ENCODE measurements around the gene PCDHGB5.
"Not testable (repeated sequence)": the region's sequence is repeated elsewhere in the genome, so short reads cannot be mapped to it uniquely, and the experiment has no call there.

The PCDHGB5 gene

GRCh38 chr5:141397756-141398551 is at the start of gene PCDHGB5:
PCDHGB5 (plus strand) TSS chr5:141397947; CDS start chr5:141398128, 181 bp downstream.
- peak in 1 of 2 donors; percentile 34 for DNase-seq (ENCODE audit: low read depth in 2 of 2)

- DNase-seq (ENCODE audit: low read depth in 2 of 2) = no peak
Measured at GRCh38 chr5:141349917-141350619, 47.7 kb upstream of the PCDHGB5 start, which contains the start of gene PCDHGB1. PCDHGB1 (plus strand) TSS chr5:141350099; CDS start chr5:141350261, 162 bp downstream.

DNA sequence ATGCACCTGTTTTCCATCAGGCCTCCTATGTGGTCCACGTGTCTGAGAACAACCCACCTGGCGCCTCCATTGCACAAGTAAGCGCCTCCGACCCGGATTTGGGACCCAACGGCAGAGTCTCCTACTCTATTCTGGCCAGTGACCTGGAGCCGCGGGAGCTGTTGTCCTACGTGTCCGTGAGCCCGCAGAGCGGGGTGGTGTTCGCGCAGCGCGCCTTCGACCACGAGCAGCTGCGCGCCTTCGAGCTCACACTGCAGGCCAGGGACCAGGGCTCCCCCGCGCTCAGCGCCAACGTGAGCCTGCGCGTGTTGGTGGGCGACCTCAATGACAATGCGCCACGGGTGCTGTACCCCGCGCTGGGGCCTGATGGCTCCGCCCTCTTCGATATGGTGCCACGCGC is 46.2 kb upstream of the PCDHGB5 start:
- DNase-seq (ENCODE audit: low read depth in 2 of 2) = no peak

- no peak for DNase-seq (ENCODE audit: low read depth in 2 of 2)
Measured at GRCh38 chr5:141354900-141355469, 42.8 kb upstream of the PCDHGB5 start, which contains the start of gene PCDHGA4. PCDHGA4 (plus strand) TSS chr5:141355021; CDS start chr5:141355108, 87 bp downstream.

GRCh38 chr5:141355641-141356040 is 42.1 kb upstream of the PCDHGB5 start:
- no peak for DNase-seq (ENCODE audit: low read depth in 2 of 2)

DNA sequence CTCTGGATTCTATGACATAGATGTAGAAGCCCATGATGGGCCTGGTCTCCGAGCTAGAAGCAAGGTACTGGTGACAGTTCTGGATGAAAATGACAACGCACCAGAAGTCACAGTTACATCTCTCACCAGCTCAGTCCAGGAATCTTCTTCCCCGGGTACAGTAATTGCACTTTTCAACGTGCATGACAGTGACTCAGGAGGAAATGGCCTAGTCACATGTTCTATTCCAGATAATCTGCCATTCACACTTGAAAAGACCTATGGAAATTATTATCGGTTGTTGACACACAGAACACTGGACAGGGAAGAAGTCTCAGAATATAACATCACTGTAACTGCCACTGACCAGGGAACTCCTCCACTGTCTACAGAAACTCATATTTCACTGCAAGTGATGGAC is 41.6 kb upstream of the PCDHGB5 start:
- no peak for DNase-seq (ENCODE audit: low read depth in 2 of 2)

DNA sequence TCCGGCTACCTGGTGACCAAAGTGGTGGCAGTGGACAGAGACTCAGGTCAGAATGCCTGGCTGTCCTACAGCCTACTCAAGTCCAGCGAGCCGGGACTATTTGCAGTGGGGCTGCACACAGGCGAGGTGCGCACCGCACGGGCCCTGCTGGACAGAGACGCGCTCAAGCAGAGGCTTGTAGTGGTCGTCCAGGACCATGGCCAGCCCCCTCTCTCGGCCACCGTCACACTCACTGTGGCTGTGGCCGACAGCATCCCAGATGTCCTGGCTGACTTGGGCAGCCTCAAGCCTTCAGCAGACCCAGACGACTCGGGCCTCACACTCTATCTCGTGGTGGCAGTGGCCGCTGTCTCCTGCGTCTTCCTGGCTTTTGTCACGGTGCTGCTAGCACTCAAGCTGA is 40.8 kb upstream of the PCDHGB5 start:
- DNase-seq (ENCODE audit: low read depth in 2 of 2) = no peak

DNA sequence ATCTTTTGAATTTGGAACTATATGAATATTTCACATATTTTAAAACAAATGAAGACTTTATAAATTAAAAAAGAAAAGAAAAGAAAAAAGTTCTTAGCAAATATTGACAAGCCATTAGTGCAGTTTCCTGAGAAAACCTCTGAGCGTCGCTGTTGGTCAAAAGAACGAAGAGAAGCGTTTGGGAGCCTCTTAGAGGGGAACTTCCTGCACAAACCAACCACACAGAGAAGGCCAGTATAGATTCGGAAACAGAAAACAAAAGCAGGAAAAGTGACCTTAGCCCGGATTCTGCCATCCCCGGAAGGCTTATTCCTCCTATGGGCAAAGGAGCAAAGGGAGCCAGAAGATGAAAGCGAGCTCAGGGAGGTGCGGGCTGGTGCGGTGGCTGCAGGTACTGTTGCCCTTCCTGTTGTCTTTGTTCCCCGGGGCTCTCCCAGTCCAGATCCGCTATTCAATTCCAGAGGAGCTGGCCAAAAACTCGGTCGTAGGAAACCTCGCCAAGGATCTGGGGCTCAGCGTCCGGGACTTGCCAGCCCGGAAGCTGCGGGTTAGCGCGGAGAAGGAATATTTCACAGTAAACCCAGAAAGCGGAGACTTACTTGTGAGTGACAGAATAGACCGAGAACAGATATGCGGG is 37.8 kb upstream of the PCDHGB5 start, which contains the start of gene PCDHGB2:
Gene PCDHGB2 (plus strand): TSS at position 205 of the 637 bp plus-strand sequence. CDS start 142 bp downstream, at position 347.
- no peak for DNase-seq (ENCODE audit: low read depth in 2 of 2)

GRCh38 chr5:141360685-141361084 is 37.1 kb upstream of the PCDHGB5 start:
- DNase-seq (ENCODE audit: low read depth in 2 of 2) = no peak

GRCh38 chr5:141362719-141363118 is 35.0 kb upstream of the PCDHGB5 start:
- DNase-seq (ENCODE audit: low read depth in 2 of 2) = no peak

GRCh38 chr5:141363952-141364660 is 33.6 kb upstream of the PCDHGB5 start, which contains the start of gene PCDHGA5:
PCDHGA5 (plus strand) TSS chr5:141364162; CDS start chr5:141364331, 169 bp downstream.
- DNase-seq (ENCODE audit: low read depth in 2 of 2) = no peak

DNA sequence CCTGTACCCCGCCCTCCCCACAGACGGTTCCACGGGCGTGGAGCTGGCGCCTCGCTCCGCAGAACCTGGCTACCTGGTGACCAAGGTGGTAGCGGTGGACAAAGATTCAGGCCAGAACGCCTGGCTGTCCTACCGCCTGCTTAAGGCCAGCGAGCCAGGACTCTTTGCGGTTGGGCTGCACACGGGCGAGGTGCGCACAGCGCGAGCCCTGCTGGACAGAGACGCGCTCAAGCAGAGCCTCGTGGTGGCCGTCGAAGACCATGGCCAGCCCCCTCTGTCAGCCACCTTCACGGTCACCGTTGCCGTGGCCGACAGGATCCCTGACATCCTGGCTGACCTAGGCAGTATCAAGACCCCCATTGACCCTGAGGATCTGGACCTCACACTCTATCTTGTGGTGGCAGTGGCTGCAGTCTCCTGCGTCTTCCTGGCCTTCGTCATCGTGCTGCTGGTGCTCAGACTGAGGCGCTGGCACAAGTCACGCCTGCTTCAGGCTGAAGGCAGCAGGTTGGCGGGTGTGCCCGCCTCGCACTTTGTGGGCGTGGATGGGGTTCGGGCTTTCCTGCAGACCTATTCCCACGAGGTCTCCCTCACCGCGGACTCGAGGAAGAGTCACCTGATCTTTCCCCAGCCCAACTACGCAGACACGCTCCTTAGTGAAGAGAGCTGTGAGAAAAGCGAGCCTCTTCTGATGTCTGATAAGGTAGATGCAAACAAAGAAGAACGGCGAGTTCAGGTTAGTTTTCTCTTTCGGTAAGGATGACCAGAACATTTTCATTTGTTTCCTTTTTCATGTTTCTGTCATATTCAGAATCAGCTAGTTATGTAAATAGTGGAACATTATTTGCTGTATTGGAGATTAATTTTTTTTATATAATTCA is 31.5 kb upstream of the PCDHGB5 start:
- DNase-seq (ENCODE audit: low read depth in 2 of 2) = no peak

GRCh38 chr5:141369994-141370848 is 27.5 kb upstream of the PCDHGB5 start, which contains the start of gene PCDHGB3:
PCDHGB3 (plus strand) TSS chr5:141370242; CDS start chr5:141370395, 153 bp downstream.
- DNase-seq (ENCODE audit: low read depth in 2 of 2) = no peak

GRCh38 chr5:141371572-141372475 is 25.9 kb upstream of the PCDHGB5 start:
- no peak for DNase-seq (ENCODE audit: low read depth in 2 of 2)

- no peak for DNase-seq (ENCODE audit: low read depth in 2 of 2)
Measured at GRCh38 chr5:141373673-141374317, 24.0 kb upstream of the PCDHGB5 start, which contains the start of gene PCDHGA6. PCDHGA6 (plus strand) TSS chr5:141373891; CDS start chr5:141374084, 193 bp downstream.

DNA sequence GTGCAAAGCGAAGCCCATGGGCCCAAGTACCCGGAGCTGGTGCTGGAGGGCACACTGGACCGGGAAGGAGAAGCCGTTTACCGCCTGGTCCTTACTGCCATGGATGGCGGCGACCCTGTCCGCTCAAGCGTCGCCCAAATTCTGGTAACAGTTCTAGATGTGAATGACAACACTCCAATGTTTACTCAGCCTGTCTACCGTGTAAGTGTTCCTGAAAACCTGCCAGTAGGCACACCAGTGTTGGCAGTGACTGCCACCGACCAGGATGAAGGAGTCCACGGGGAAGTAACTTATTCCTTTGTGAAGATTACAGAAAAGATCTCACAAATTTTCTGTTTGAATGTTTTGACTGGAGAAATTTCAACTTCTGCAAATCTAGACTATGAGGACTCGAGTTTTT is 23.1 kb upstream of the PCDHGB5 start:
- no peak for DNase-seq (ENCODE audit: low read depth in 2 of 2)

GRCh38 chr5:141375444-141376155 is 22.1 kb upstream of the PCDHGB5 start:
- DNase-seq (ENCODE audit: low read depth in 2 of 2) = not testable (repeated sequence)

Measured in activated CD4-positive, alpha-beta T cell treated with anti-CD3 and anti-CD28 coated beads for 24 hours (primary cell).